ENCODE measurements around the gene PRKAG2.

PRKAG2 gene

DNA sequence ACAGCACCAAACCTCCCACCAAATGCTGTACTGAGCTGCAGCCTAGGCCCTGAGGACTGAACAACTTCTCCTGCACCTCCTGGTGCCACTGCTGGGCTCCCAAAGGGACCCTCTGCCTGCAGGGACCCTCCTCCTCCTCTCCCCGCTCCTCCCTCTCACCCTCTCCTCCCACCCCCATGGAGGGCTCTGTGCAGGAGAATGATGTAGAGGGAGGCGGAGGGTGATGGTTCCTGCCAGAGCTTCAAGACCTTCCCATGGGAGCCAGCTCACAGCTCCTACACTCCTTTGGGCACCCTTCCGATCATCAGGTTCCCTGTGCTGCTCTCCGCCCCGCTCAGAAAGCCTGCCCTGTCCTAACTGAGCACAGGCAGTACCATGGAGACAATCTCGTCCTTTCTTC lies 97.7 kb downstream of the PRKAG2 start:
- Histone ChIP-seq H3K9me2 (replicated peaks; ENCODE audit: control insufficient read depth, low read length) (no peaks in the 10 kb centered on the region), H3K4me3 (ENCODE audit: low read length) (no peak overlapping the region), H3K27me3 (ENCODE audit: control insufficient read depth, low read length) (peaks cover 3% of the 10 kb centered on the region; the same call in 1 of the 2 replicates), H3K27ac (ENCODE audit: low read depth, low read length) (no peak overlapping the region), H3K9me3 (ENCODE audit: control insufficient read depth, insufficient read depth, low read length) (0 out of 2 replicates have a peak, but pooled peaks cover 4% of the 10 kb centered on the region), H3K4me2 (ENCODE audit: low read length) (no peak overlapping the region), H3K4me1 (ENCODE audit: control insufficient read depth, low read length) (peaks cover 9% of the 10 kb centered on the region), H4K20me1 (ENCODE audit: control insufficient read depth, insufficient read depth, low read depth, low read length) (no peaks in the 10 kb centered on the region), H3K36me3 (ENCODE audit: control insufficient read depth, low read length) (no peaks in the 10 kb centered on the region), H3F3A (ENCODE audit: control insufficient read depth, insufficient read depth) (no peaks in the 10 kb centered on the region), H3K79me2 (ENCODE audit: control insufficient read depth, low read length) (no peaks in the 10 kb centered on the region)
- TF ChIP-seq, protein P1, sequence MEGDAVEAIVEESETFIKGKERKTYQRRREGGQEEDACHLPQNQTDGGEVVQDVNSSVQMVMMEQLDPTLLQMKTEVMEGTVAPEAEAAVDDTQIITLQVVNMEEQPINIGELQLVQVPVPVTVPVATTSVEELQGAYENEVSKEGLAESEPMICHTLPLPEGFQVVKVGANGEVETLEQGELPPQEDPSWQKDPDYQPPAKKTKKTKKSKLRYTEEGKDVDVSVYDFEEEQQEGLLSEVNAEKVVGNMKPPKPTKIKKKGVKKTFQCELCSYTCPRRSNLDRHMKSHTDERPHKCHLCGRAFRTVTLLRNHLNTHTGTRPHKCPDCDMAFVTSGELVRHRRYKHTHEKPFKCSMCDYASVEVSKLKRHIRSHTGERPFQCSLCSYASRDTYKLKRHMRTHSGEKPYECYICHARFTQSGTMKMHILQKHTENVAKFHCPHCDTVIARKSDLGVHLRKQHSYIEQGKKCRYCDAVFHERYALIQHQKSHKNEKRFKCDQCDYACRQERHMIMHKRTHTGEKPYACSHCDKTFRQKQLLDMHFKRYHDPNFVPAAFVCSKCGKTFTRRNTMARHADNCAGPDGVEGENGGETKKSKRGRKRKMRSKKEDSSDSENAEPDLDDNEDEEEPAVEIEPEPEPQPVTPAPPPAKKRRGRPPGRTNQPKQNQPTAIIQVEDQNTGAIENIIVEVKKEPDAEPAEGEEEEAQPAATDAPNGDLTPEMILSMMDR (IDR thresholded peaks at IDR 0.05; ENCODE audit: low read depth, low read length, poor library complexity, severe bottlenecking), result no peak
- TF ChIP-seq EZH2phosphoT487 (IDR thresholded peaks at IDR 0.05; ENCODE audit: borderline replicate concordance, low read length), result no peak

DNA sequence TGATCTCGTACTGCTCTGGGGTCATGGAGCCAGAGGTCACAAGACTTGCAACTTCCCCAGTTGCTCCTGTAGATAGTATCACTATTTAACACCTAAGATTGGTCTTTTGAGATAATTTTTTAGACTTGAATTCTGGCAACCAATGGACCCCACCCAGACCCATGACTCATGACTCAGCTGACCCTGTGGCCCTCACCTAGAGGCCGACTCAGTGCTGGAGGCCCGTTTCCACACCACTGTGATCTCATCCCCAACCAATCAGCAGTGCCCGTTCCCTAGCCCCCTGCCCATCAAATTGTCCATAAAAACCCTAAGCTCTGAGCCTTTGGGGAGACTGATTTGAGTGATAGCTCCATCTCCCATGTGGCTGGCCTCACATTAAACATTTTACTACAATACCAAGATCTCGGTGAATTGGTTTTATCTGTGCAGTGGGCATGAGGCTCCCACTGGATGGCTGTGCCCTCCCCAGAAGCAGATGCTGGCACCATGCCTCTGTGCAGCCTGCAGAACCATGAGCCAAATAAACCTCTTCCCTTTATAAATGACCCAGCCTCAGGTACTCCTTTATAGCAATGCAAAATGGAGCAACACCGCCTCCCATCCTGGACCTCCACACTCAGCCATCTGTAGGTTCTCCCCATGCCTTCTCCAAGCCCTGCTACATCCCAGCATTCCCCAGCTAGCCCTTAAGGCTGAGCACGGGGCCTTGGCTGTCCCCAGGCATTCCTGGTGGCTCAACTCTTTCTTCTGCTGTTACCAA lies 98.8 kb downstream of the PRKAG2 start:
- Histone ChIP-seq H3K4me2 (ENCODE audit: low read length) (no peak overlapping the region), H3K27ac (ENCODE audit: low read depth, low read length) (no peak overlapping the region), H3K79me2 (ENCODE audit: control insufficient read depth, low read length) (no peaks in the 10 kb centered on the region), H3K4me1 (ENCODE audit: control insufficient read depth, low read length) (peaks cover 7% of the 10 kb centered on the region), H3K27me3 (ENCODE audit: control insufficient read depth, low read length) (peaks cover 3% of the 10 kb centered on the region; the same call in 1 of the 2 replicates), H3K9me2 (replicated peaks; ENCODE audit: control insufficient read depth, low read length) (no peaks in the 10 kb centered on the region), H3K4me3 (ENCODE audit: low read length) (no peak overlapping the region), H3K36me3 (ENCODE audit: control insufficient read depth, low read length) (no peaks in the 10 kb centered on the region), H3F3A (ENCODE audit: control insufficient read depth, insufficient read depth) (no peaks in the 10 kb centered on the region), H3K9me3 (ENCODE audit: control insufficient read depth, insufficient read depth, low read length) (0 out of 2 replicates have a peak, but pooled peaks cover 4% of the 10 kb centered on the region), H4K20me1 (ENCODE audit: control insufficient read depth, insufficient read depth, low read depth, low read length) (no peaks in the 10 kb centered on the region)
- no peak for TF ChIP-seq EZH2phosphoT487 (IDR thresholded peaks at IDR 0.05; ENCODE audit: borderline replicate concordance, low read length)
- TF ChIP-seq, protein P1 (IDR thresholded peaks at IDR 0.05; ENCODE audit: low read depth, low read length, poor library complexity, severe bottlenecking), result no peak

DNA sequence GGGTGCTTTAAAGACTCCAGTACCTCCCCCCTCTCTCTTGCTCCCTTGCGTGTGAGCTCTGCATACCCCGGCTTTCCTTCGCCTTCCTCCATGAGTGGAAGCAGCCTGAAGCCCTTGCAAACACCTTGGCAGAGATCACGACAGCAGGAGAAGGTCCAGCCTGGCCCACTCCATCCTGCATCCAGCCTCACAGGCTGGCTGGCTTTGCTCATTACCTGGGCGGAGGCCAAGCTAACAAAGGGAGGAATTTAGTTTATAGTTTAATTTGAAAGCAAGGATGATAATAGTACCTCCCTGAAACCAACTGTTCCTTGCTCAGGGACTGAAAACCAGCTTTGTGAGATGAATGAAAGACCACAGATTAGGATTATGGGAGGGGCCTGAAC lies 99.4 kb downstream of the PRKAG2 start:
- H3K36me3 ChIP-seq (ENCODE audit: control insufficient read depth, low read length), result no peaks in the 10 kb centered on the region

More for the DNA sequence above, 99.4 kb downstream of the PRKAG2 start:
- H3K4me1 ChIP-seq (ENCODE audit: control insufficient read depth, low read length), result peaks cover 1% of the 10 kb centered on the region
- 0 out of 2 replicates have a peak, but pooled peaks cover 4% of the 10 kb centered on the region for H3K9me3 ChIP-seq (ENCODE audit: control insufficient read depth, insufficient read depth, low read length)
- no peaks in the 10 kb centered on the region for H4K20me1 ChIP-seq (ENCODE audit: control insufficient read depth, insufficient read depth, low read depth, low read length)
- no peak overlapping the region for H3K4me3 ChIP-seq (ENCODE audit: low read length)
- no peak for TF ChIP-seq EZH2phosphoT487 (IDR thresholded peaks at IDR 0.05; ENCODE audit: borderline replicate concordance, low read length)
- TF ChIP-seq, protein P1 (IDR thresholded peaks at IDR 0.05; ENCODE audit: low read depth, low read length, poor library complexity, severe bottlenecking), result no peak
- no peaks in the 10 kb centered on the region for H3K79me2 ChIP-seq (ENCODE audit: control insufficient read depth, low read length)
- peaks cover 1% of the 10 kb centered on the region; the same call in 1 of the 2 replicates for H3K27me3 ChIP-seq (ENCODE audit: control insufficient read depth, low read length)
- H3K27ac ChIP-seq (ENCODE audit: low read depth, low read length), result no peak overlapping the region
- H3K9me2 ChIP-seq (replicated peaks; ENCODE audit: control insufficient read depth, low read length), result no peaks in the 10 kb centered on the region
- no peak overlapping the region for H3K4me2 ChIP-seq (ENCODE audit: low read length)
- no peaks in the 10 kb centered on the region for H3F3A ChIP-seq (ENCODE audit: control insufficient read depth, insufficient read depth)

All from DOHH2 (cell line).